SK-N-SH (cell line): ENCODE results near the gene NCOA5. TPM values are rescaled to one million over a fixed set of nuclear protein-coding genes. Genes with fewer than 3 reads are reported as not detected.

Experiments
- CTCF ChIA-PET: fragments of 300-600, 350-600 bp; formaldehyde crosslinking; extraction: SDS; loops from one replicate; lab custom pipeline; 2021; lab: Yijun Ruan, JAX
- POLR2A ChIA-PET: fragments of 350-600 bp; sonication (Branson Sonifier 250); formaldehyde crosslinking; extraction: SDS; loops from one replicate; lab custom pipeline; 2020; ENCODE audit warnings: antibody characterized with exemption, inconsistent platforms; lab: Yijun Ruan, JAX
- DNase-seq: peaks from one replicate; pipeline ENCODE4 v3.0.0; 2012
- H2AFZ ChIP-seq: fragments of 200-600 bp; sonication (generic); 2 replicates; pipeline ENCODE4 v1.8.1; 2016; ENCODE audit warnings: antibody characterized with exemption, mild to moderate bottlenecking, low read depth
- H3F3A ChIP-seq: fragments of 200-600 bp; sonication (generic); replicated peaks from 2 replicates; pipeline ENCODE3; 2016; ENCODE audit warnings: antibody characterized with exemption, mild to moderate bottlenecking; ENCODE audit not compliant: insufficient read depth
- H3K27ac ChIP-seq, 2 experiments: fragments of 200-500 bp in 1 of 2; fragments of 200-600 bp in 1 of 2; sonication (Bioruptor generic) in 1 of 2; sonication (generic), shearing (Covaris generic) in 1 of 2; 2 replicates each; pipeline versions ENCODE4 v1.5.1 to v1.6.1; 2014 to 2016; ENCODE audit warnings: low read depth in 2 of 2, inconsistent platforms in 1 of 2, low read length in 1 of 2, mild to moderate bottlenecking in 1 of 2, mixed read lengths in 1 of 2
- H3K27me3 ChIP-seq: fragments of 200-600 bp; sonication (generic), shearing (Covaris generic); 2 replicates; pipeline ENCODE4 v1.6.1; 2016; ENCODE audit warnings: mixed run types; ENCODE audit not compliant: insufficient read depth
- H3K36me3 ChIP-seq, 2 experiments: fragments of 200-500 bp in 1 of 2; fragments of 200-600 bp in 1 of 2; sonication (Bioruptor generic) in 1 of 2; sonication (generic) in 1 of 2; replicated peaks in 1 of 2; 2 replicates each; pipeline versions ENCODE3 to v1.5.1; 2014 to 2016; ENCODE audit warnings: low read length in 1 of 2, mild to moderate bottlenecking in 1 of 2; ENCODE audit not compliant: insufficient read depth in 2 of 2, control insufficient read depth in 1 of 2
- H3K4me1 ChIP-seq, 2 experiments: fragments of 200-500 bp in 1 of 2; fragments of 200-600 bp in 1 of 2; sonication (Bioruptor generic) in 1 of 2; sonication (generic), shearing (Covaris generic) in 1 of 2; 2 replicates each; pipeline versions ENCODE4 v1.5.1 to v1.6.1; 2014 to 2016; ENCODE audit warnings: low read depth in 1 of 2, low read length in 1 of 2, mixed run types in 1 of 2; ENCODE audit not compliant: insufficient read depth in 2 of 2, control insufficient read depth in 1 of 2
- H3K4me2 ChIP-seq: fragments of 200-600 bp; sonication (generic), shearing (Covaris generic); 2 replicates; pipeline ENCODE4 v1.6.1; 2017; ENCODE audit warnings: mixed run types
- H3K4me3 ChIP-seq, 2 experiments: fragments of 200-500 bp in 1 of 2; fragments of 200-600 bp in 1 of 2; sonication (Bioruptor generic) in 1 of 2; sonication (generic), shearing (Covaris generic) in 1 of 2; 2 replicates each; pipeline versions ENCODE4 v1.5.1 to v1.8.1; 2014 to 2016; ENCODE audit warnings: low read depth in 2 of 2, inconsistent platforms in 1 of 2, low read length in 1 of 2, mild to moderate bottlenecking in 1 of 2, mixed read lengths in 1 of 2, moderate library complexity in 1 of 2
- H3K79me2 ChIP-seq: fragments of 200-600 bp; sonication (generic); 2 replicates; pipeline ENCODE4 v1.8.1; 2017; ENCODE audit warnings: mild to moderate bottlenecking; ENCODE audit not compliant: insufficient read depth
- H3K9ac ChIP-seq: fragments of 200-600 bp; sonication (generic); 2 replicates; pipeline ENCODE4 v1.6.1; 2017; ENCODE audit warnings: mixed run types
- H3K9me2 ChIP-seq: fragments of 200-600 bp; sonication (generic); 2 replicates; pipeline ENCODE4 v1.6.1; 2017; ENCODE audit warnings: mixed run types
- H3K9me3 ChIP-seq: fragments of 200-600 bp; sonication (generic); 2 replicates; pipeline ENCODE4 v1.6.1; 2017; ENCODE audit warnings: mixed run types, mild to moderate bottlenecking, moderate library complexity
- H4K20me1 ChIP-seq: fragments of 200-600 bp; sonication (generic); 2 replicates; pipeline ENCODE4 v1.6.1; 2017; ENCODE audit warnings: mild to moderate bottlenecking, mixed run types; ENCODE audit not compliant: insufficient read depth
- CHD2 ChIP-seq: fragments of 150-350 bp; IDR thresholded peaks from 2 replicates; pipeline ENCODE4 v1.6.1; 2018; ENCODE audit warnings: low read length; ENCODE audit not compliant: partially characterized antibody
- GATA2 ChIP-seq: sonication (generic); formaldehyde crosslinking; IDR thresholded peaks from 2 replicates; pipeline ENCODE4 v1.5.0; 2020; ENCODE audit warnings: mild to moderate bottlenecking, missing genetic modification reagents
- MEF2A ChIP-seq: IDR thresholded peaks from 2 replicates; pipeline ENCODE4 v1.4.0; 2012; ENCODE audit warnings: low read depth, borderline replicate concordance
- MXI1 ChIP-seq: IDR thresholded peaks from 2 replicates; pipeline ENCODE4 v1.6.1; 2012; ENCODE audit warnings: mild to moderate bottlenecking, low read depth, low read length, improper control_type of control experiment
- NRF1 ChIP-seq: IDR thresholded peaks from 2 replicates; pipeline ENCODE4 v1.6.1; 2012; ENCODE audit warnings: low read depth, mild to moderate bottlenecking, low read length
- RFX5 ChIP-seq: IDR thresholded peaks from 2 replicates; pipeline ENCODE4 v1.6.1; 2012; ENCODE audit warnings: mild to moderate bottlenecking, improper control_type of control experiment, low read length
- SIN3A ChIP-seq: IDR thresholded peaks from 2 replicates; pipeline ENCODE4 v1.6.1; 2012; ENCODE audit warnings: low read depth, mild to moderate bottlenecking, low read length, moderate library complexity, borderline replicate concordance
- SMC3 ChIP-seq: IDR thresholded peaks from 2 replicates; pipeline ENCODE4 v1.6.1; 2012; ENCODE audit warnings: low read depth, low read length, improper control_type of control experiment
- TAF1 ChIP-seq: IDR thresholded peaks from 2 replicates; pipeline ENCODE4 v1.6.1; 2012; ENCODE audit warnings: low read depth, mild to moderate bottlenecking, low read length, moderate library complexity, borderline replicate concordance
- TCF12 ChIP-seq: IDR thresholded peaks from 2 replicates; pipeline ENCODE4 v1.4.0; 2012
- TEAD4 ChIP-seq: IDR thresholded peaks from 2 replicates; pipeline ENCODE4 v1.4.0; 2012; ENCODE audit warnings: mild to moderate bottlenecking, borderline replicate concordance; ENCODE audit not compliant: insufficient read depth
- WGBS: methylation state at CpG from one replicate; pipeline ENCODE4 v1.1.6; 2017; ENCODE audit warnings: low lambda C conversion rate; 5-methylcytosine and 5-hydroxymethylcytosine counted together
- polyA plus RNA-seq, 3 experiments: library from polyadenylated mRNA; depleted of rRNA; stranded (reverse); fragments of >200 nt; gene quantifications; 2 replicates each; pipeline ENCODE4 v1.2.3, GENCODE V29; 2012
- TF ChIP-seq, protein P1 (sequence below): fragments of 200-600 bp; sonication (generic); IDR thresholded peaks from 2 replicates; pipeline ENCODE4 v1.6.1; 2017; ENCODE audit warnings: antibody characterized with exemption, mild to moderate bottlenecking, moderate library complexity
- TF ChIP-seq, protein P2 (sequence below): IDR thresholded peaks from 2 replicates; pipeline ENCODE4 v1.4.0; 2012; ENCODE audit warnings: low read depth, borderline replicate concordance
- TF ChIP-seq, protein P3 (sequence below): IDR thresholded peaks from 2 replicates; pipeline ENCODE4; 2012

The NCOA5 gene
- polyA plus RNA-seq, 1 of the 3 experiments (the other 2 are of a cell fraction): 20.4 TPM

DNA sequence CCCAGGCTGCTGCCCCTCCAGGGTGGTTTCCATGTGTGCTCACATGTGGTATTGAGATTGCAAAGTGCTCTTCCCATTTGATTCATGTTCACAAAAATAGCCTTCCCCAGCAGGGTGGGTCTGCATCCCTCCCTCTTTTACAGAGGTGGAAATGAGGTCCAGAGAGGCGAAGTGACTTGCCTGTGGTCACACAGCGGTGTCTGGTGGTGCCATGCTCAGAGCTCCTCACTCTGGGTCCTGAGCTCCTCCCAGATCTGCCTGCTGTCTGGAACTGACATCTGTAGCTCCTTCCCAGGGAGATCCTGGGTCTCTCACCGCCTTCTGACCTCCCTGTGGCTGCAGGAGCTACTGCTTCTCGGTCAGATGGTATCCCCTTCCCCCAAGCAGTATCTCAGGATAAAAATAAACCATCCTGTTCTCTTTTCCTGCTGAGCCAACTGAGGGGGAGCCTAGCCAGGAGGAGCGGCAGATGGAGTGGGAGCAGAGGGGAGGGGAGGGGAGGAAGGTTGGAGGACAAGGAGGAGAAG, 40.3 kb upstream of the NCOA5 start:
- Histone ChIP-seq H3K4me1 (peaks cover 0 to 16% of the 10 kb centered on the region in 2 experiments; a peak in 1 of 4 replicates), H3K9me2 (no peaks in the 10 kb centered on the region), H3K9ac (no peak overlapping the region), H3F3A (no peaks in the 10 kb centered on the region), H3K4me3 (no peak overlapping the region), H4K20me1 (no peaks in the 10 kb centered on the region), H3K36me3 (no peaks in the 10 kb centered on the region), H3K27ac (no peak overlapping the region), H3K27me3 (peaks cover 30% of the 10 kb centered on the region; the same call in 1 of the 2 replicates), H3K4me2 (no peak overlapping the region), H3K9me3 (no peaks in the 10 kb centered on the region), H2AFZ (no peak overlapping the region), H3K79me2 (no peaks in the 10 kb centered on the region)
- CTCF ChIA-PET: interaction anchor here (0.9 to 8.1 kb wide), 30 partner anchors 8 to 357 kb away, joined by 3 to 347 read pairs (median 8); partner anchors contain the start of gene CDH22
- TF ChIP-seq MEF2A (no peak), TAF1 (no peak), TEAD4 (no peak), SMC3 (no peak), RFX5 (no peak), CHD2 (no peak), GATA2 (no peak), MXI1 (no peak), SIN3A (no peak), NRF1 (no peak), TCF12 (no peak)
- TF ChIP-seq, protein P1, sequence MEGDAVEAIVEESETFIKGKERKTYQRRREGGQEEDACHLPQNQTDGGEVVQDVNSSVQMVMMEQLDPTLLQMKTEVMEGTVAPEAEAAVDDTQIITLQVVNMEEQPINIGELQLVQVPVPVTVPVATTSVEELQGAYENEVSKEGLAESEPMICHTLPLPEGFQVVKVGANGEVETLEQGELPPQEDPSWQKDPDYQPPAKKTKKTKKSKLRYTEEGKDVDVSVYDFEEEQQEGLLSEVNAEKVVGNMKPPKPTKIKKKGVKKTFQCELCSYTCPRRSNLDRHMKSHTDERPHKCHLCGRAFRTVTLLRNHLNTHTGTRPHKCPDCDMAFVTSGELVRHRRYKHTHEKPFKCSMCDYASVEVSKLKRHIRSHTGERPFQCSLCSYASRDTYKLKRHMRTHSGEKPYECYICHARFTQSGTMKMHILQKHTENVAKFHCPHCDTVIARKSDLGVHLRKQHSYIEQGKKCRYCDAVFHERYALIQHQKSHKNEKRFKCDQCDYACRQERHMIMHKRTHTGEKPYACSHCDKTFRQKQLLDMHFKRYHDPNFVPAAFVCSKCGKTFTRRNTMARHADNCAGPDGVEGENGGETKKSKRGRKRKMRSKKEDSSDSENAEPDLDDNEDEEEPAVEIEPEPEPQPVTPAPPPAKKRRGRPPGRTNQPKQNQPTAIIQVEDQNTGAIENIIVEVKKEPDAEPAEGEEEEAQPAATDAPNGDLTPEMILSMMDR: no peak
- TF ChIP-seq, protein P2, sequence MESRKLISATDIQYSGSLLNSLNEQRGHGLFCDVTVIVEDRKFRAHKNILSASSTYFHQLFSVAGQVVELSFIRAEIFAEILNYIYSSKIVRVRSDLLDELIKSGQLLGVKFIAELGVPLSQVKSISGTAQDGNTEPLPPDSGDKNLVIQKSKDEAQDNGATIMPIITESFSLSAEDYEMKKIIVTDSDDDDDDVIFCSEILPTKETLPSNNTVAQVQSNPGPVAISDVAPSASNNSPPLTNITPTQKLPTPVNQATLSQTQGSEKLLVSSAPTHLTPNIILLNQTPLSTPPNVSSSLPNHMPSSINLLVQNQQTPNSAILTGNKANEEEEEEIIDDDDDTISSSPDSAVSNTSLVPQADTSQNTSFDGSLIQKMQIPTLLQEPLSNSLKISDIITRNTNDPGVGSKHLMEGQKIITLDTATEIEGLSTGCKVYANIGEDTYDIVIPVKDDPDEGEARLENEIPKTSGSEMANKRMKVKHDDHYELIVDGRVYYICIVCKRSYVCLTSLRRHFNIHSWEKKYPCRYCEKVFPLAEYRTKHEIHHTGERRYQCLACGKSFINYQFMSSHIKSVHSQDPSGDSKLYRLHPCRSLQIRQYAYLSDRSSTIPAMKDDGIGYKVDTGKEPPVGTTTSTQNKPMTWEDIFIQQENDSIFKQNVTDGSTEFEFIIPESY: no peak
- TF ChIP-seq, protein P3, sequence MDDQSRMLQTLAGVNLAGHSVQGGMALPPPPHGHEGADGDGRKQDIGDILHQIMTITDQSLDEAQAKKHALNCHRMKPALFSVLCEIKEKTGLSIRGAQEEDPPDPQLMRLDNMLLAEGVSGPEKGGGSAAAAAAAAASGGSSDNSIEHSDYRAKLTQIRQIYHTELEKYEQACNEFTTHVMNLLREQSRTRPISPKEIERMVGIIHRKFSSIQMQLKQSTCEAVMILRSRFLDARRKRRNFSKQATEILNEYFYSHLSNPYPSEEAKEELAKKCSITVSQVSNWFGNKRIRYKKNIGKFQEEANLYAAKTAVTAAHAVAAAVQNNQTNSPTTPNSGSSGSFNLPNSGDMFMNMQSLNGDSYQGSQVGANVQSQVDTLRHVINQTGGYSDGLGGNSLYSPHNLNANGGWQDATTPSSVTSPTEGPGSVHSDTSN: no peak
- whole genome bisulfite sequencing: 28% methylated on average over 5 of the region's 5 CpGs
- DNase-seq: no peak
- POLR2A ChIA-PET: interaction anchor here (1.1 kb wide), 1 partner anchor 28 kb away, joined by 3 read pairs; no protein-coding TSS in a partner anchor
